ENCODE measurements around the gene MAST4.

Gene MAST4

GRCh38 chr5:66565878-66566277, 30.3 kb upstream of the MAST4 start:
- DNase-seq = no peak
- H3K4me3 ChIP-seq (ENCODE audit: low read depth, low read length) = no peak overlapping the region
- no peaks in the 10 kb centered on the region for H3K27me3 ChIP-seq (replicated peaks)
- in situ Hi-C loops (cut with HindIII; ENCODE audit: low pct_ligation_motif_present, low sequenced_read_pairs) = no loop called here
- H3K27ac ChIP-seq = no peak overlapping the region
- no peaks in the 10 kb centered on the region for H3K36me3 ChIP-seq (replicated peaks)
- TF ChIP-seq CTCF (IDR thresholded peaks at IDR 0.05; ENCODE audit: low read depth, low read length, missing control alignments) = no peak

DNA sequence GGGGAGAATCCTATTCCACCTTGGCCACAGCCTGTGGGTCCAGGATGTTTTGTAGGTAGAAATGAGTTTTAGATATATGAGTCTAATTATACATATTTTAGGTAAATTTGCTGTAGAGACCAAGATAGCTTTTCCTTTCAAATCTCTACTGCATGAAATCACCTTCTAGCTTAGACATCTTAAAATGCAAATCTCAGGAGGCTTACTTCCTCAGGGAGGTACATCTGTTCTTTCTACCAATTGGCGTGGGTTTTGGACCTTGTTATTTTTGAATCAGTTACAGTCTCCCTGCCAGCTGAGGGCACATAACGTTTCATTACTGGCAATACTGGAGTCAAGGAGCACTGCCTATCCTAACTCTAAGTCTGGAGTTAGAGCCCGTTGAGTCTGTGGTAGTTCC, 28.7 kb upstream of the MAST4 start:
- in situ Hi-C loops (cut with HindIII; ENCODE audit: low pct_ligation_motif_present, low sequenced_read_pairs) = no loop called here
- no peaks in the 10 kb centered on the region for H3K27me3 ChIP-seq (replicated peaks)
- no peak for DNase-seq
- H3K36me3 ChIP-seq (replicated peaks) = no peaks in the 10 kb centered on the region
- no peak for TF ChIP-seq CTCF (IDR thresholded peaks at IDR 0.05; ENCODE audit: low read depth, low read length, missing control alignments)
- no peak overlapping the region for H3K4me3 ChIP-seq (ENCODE audit: low read depth, low read length)
- H3K27ac ChIP-seq = no peak overlapping the region

DNA sequence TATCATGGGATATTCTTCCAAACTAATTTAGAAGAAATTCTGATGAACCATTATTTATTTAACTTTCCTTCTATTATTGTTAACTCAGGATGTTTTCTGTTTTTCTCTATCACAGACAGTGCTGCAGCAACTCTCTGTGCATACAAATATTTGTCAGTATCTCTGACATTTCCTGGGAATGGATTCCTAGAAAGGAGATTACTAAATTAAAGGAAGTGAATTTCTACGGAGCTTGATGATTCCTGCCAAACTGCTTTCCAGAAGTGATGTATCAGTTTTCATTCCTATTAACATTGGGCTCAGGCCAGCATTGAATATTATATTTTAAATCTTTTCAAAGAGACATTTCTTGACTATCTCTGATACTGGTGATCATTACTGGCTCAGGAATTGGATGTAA, 26.0 kb upstream of the MAST4 start:
- in situ Hi-C loops (cut with HindIII; ENCODE audit: low pct_ligation_motif_present, low sequenced_read_pairs) = no loop called here

GRCh38 chr5:66573733-66574132, 22.5 kb upstream of the MAST4 start:
- no peak for TF ChIP-seq CTCF (IDR thresholded peaks at IDR 0.05; ENCODE audit: low read depth, low read length, missing control alignments)
- no peak overlapping the region for H3K4me3 ChIP-seq (ENCODE audit: low read depth, low read length)
- no peak overlapping the region for H3K27ac ChIP-seq
- no peaks in the 10 kb centered on the region for H3K27me3 ChIP-seq (replicated peaks)
- DNase-seq = no peak
- H3K36me3 ChIP-seq (replicated peaks) = no peaks in the 10 kb centered on the region
- in situ Hi-C loops (cut with HindIII; ENCODE audit: low pct_ligation_motif_present, low sequenced_read_pairs) = no loop called here

More for the DNA sequence above, 26.0 kb upstream of the MAST4 start:
- H3K27me3 ChIP-seq (replicated peaks) = no peaks in the 10 kb centered on the region
- DNase-seq = no peak
- H3K27ac ChIP-seq = no peak overlapping the region
- no peak overlapping the region for H3K4me3 ChIP-seq (ENCODE audit: low read depth, low read length)
- no peak for TF ChIP-seq CTCF (IDR thresholded peaks at IDR 0.05; ENCODE audit: low read depth, low read length, missing control alignments)
- no peaks in the 10 kb centered on the region for H3K36me3 ChIP-seq (replicated peaks)

- Histone ChIP-seq H3K36me3 (replicated peaks) (no peaks in the 10 kb centered on the region), H3K27ac (no peak overlapping the region), H3K4me3 (ENCODE audit: low read depth, low read length) (no peak overlapping the region), H3K27me3 (replicated peaks) (no peaks in the 10 kb centered on the region)
- peak; percentile 24 for DNase-seq
- TF ChIP-seq CTCF (IDR thresholded peaks at IDR 0.05; ENCODE audit: low read depth, low read length, missing control alignments) = no peak
- in situ Hi-C loops (cut with HindIII; ENCODE audit: low pct_ligation_motif_present, low sequenced_read_pairs) = no loop called here
Observed at GRCh38 chr5:66582499-66583165, 13.6 kb upstream of the MAST4 start.

- no peaks in the 10 kb centered on the region for H3K36me3 ChIP-seq (replicated peaks)
Observed at GRCh38 chr5:66585291-66585690, 10.9 kb upstream of the MAST4 start.

More at GRCh38 chr5:66585291-66585690, 10.9 kb upstream of the MAST4 start:
- DNase-seq = no peak
- in situ Hi-C loops (cut with HindIII; ENCODE audit: low pct_ligation_motif_present, low sequenced_read_pairs) = no loop called here
- Histone ChIP-seq H3K27me3 (replicated peaks) (no peaks in the 10 kb centered on the region), H3K27ac (no peak overlapping the region), H3K4me3 (ENCODE audit: low read depth, low read length) (no peak overlapping the region)
- no peak for TF ChIP-seq CTCF (IDR thresholded peaks at IDR 0.05; ENCODE audit: low read depth, low read length, missing control alignments)

Data from brain microvascular endothelial cell (primary cell).